GM12872 (cell line): ENCODE results near the gene TRIM24.

Experiments
- TF ChIP-seq, protein P1 (sequence below): IDR thresholded peaks from 3 replicates; pipeline ENCODE4 v1.5.1; 2011; ENCODE audit warnings: low read depth, mild to moderate bottlenecking, low read length, moderate library complexity; ENCODE audit not compliant: insufficient read depth

TRIM24 gene

DNA sequence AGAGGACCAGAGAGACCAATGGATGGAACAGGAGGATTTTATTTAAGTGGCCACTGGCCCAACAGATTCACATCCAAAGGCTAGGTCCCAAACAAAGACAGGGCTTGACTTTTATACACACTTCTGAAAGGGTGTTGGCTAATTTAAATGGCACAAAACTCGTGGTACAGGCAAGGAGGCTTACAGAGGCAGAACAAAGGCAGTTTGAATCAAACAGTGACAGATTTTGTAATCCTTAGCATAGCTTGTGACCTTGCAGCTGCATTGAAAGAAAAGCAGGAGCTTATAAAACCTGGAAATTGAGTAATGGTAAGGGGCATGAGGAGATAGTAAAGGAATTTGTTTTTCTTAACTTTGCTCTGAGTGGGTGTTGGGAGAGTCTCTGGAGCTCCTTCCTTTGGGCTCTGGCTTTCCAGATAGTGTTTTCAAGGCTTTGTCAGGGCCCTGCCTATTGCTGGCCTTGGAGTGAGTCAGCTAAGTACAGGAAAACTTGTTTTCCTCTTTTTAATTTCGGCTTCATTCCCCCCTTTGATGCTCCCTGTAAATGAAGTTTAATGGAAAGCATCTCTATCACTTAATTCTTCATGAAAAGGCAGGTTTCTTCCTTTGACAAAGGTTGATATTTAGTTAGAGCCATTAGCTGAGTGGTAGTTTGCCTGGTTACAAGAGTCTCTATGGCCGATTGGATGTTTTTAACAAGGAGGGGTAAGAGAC, 96.9 kb downstream of the TRIM24 start:
- TF ChIP-seq, protein P1, sequence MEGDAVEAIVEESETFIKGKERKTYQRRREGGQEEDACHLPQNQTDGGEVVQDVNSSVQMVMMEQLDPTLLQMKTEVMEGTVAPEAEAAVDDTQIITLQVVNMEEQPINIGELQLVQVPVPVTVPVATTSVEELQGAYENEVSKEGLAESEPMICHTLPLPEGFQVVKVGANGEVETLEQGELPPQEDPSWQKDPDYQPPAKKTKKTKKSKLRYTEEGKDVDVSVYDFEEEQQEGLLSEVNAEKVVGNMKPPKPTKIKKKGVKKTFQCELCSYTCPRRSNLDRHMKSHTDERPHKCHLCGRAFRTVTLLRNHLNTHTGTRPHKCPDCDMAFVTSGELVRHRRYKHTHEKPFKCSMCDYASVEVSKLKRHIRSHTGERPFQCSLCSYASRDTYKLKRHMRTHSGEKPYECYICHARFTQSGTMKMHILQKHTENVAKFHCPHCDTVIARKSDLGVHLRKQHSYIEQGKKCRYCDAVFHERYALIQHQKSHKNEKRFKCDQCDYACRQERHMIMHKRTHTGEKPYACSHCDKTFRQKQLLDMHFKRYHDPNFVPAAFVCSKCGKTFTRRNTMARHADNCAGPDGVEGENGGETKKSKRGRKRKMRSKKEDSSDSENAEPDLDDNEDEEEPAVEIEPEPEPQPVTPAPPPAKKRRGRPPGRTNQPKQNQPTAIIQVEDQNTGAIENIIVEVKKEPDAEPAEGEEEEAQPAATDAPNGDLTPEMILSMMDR, result no peak

DNA sequence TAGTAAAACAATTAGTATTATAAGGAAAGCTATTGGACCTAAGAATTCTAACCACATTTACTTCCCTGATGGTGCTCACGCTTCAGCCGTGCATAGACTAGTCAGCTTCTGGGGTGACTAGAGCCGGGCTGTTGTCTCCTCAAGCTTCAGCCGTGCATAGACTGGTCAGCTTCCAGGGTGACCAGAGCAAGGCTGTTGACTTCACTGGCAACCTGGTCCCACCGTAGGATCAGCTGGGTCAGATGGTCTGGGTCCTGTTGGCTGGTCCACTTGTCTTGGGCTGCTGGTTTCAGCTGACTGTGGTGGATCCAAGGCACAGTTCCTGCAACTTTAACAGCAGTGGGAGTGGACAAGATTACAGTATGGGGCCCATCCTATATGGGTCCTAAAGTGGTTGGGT, 99.4 kb downstream of the TRIM24 start:
- TF ChIP-seq, protein P1, result no peak

DNA sequence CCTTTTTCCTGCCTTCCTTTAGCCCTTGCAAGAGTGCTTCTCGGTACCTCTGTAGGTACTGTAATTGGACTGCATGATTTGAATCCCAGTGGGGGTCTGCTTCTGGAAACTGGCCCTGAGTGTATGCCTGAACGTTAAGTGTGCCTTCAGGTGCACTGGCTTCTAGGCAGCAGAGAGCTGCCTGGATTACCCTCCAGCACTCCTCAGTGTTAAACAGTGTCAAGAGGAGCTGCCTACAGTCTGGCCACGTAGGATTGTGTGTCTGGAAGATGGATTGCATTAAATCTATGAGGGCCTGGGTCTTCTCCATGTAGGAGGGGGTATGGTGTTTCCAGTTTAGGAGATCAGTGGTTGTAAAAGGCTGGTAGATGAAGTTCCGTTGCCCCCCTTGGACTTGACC, 103.7 kb downstream of the TRIM24 start:
- TF ChIP-seq, protein P1, result no peak

DNA sequence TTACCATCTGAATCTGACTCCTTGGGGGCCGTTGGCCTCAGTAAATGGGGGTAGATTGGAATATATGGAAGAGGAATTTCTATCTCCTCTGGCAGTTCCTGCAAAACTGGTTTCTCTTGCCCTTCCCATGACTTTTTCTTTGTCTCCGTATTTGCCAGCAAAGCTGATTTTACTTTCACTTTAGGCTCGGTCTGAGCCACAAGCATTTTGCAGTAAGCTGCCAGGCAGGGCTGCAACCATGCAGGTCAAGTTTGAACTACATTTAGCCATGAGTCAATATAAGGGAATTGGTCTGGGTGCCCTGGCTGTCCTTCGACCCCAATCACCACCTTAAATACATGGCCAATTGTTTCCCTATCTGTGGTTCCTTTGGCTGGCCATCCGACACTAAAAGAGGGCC, 104.3 kb downstream of the TRIM24 start:
- TF ChIP-seq, protein P1, result no peak

DNA sequence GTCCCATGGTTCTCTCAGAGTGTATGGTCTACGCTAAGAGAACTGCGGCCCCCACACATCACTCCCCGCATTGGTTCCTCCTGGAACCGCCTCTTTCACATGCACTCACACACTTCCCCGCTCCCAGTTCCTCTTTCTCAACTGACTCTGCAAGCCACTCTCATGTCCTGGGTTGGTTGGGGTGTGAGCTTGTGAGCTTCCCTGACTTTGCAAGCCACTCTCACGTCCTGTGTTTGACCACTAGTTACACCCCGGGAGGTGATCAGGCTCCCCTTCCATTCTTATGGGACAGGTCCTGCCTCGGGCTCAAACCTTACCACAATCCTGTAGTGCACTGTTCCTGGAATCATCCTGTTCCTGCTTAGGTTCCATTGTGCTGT, 105.0 kb downstream of the TRIM24 start:
- TF ChIP-seq, protein P1, result no peak

DNA sequence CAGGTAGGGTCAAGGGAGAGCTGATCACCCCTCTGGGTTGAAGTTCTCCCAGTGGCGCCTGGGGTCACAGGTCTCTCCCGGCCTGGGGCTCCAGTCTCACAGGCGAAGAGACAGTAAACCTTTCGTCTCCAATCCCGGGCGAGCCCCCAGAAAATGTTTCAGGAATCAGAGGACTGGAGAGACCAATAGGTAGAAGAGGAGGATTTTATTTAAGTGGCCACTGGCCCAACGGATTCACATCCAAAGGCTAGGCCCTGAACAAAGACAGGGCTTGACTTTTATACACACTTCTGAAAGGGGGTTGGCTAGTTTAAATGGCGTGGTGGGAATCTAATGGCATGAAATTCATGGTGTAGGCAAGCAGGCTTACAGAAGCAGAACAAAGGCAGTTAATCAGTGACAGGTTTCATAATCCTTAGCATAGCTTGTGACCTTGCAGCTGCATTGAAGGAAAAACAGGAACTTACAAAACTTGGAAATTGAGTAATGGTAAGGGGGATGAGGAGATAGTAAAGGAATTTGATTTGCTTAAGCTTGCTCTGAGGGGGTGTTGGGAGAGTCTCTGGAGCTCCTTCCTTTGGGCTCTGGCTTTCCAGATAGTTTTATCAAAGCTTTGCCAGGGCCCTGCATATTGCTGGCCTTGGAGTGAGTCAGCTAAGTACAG, 105.5 kb downstream of the TRIM24 start:
- TF ChIP-seq, protein P1, result no peak

DNA sequence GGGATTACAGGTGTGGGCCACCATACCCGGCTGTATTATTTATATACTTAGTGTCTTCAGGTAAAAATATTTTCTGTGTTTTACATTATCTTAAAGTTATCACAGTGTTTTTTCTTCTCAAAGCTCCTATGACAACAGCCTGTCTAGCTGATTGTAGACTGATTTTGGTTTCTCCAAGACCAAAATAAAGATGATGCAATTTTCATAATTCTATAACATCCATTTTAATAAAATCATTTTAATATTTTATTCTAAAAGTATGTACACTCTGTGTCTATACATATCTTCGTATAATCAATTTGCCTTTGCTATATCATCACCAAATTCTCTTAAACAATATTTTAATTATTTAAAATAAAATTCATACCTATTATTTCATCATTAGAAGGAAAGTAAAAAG, 108.6 kb downstream of the TRIM24 start:
- TF ChIP-seq, protein P1, result no peak
